NCI-H510A treated with DMSO at 0.1 percent for 48 hours (cell line): Measurements from ENCODE around the gene GTPBP6.
"Not testable (repeated sequence)": the region's sequence is repeated elsewhere in the genome, so short reads cannot be mapped to it uniquely, and the experiment has no call there.

Experiments
- DNase-seq: peaks from one replicate; lab custom pipeline; 2025; lab: John Stamatoyannopoulos, UW

GTPBP6 gene

GRCh38 chrX:264006-264405 is 54.6 kb downstream of the GTPBP6 start:
- not testable (repeated sequence) for DNase-seq

DNA sequence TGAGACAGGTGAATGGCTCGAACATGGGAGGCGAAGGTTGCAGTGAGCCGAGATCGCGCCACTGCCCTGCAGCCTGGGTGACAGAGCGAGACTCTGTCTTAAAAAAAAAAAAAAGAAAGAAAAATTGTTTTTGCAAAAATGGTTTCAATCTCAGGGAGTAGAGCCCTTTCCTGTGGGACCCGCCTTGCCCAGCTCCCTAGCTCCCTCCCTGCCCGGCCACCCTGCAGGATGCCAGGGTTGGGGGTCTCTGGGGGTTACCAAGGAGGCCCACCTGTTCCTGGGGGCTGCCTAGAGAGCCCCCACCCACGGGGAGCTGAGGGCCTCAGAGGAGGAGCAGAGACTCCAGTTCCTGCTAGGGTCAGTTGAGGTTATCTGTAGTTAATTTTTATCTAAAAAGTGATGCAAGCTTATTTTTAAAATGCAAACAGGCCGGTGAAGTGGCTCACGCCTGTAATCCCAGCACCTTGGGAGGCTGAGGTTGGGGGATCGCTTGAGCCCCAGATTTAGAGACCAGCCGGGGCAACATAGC is 56.2 kb downstream of the GTPBP6 start:
- no peak for DNase-seq

DNA sequence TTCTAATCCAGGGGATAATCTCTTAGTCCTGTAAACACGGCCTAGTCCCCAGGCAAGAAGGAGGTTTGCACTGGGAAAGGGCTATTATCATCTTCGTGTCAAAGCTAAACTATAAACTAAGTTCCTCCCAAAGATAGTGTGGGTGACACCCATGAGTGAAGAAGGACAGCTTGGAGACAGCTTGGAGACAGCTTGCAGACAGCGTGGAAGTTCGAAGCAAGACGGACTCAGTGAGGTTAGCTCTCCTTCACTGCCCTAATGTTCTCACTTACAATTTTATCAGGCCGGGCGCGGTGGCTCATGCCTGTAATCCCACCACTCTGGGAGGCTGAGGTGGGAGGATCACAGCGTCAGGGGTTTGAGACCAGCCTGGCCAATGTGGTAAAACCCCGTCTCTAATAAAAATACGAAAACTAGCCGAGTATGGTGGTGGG is 56.7 kb downstream of the GTPBP6 start:
- no peak for DNase-seq

DNA sequence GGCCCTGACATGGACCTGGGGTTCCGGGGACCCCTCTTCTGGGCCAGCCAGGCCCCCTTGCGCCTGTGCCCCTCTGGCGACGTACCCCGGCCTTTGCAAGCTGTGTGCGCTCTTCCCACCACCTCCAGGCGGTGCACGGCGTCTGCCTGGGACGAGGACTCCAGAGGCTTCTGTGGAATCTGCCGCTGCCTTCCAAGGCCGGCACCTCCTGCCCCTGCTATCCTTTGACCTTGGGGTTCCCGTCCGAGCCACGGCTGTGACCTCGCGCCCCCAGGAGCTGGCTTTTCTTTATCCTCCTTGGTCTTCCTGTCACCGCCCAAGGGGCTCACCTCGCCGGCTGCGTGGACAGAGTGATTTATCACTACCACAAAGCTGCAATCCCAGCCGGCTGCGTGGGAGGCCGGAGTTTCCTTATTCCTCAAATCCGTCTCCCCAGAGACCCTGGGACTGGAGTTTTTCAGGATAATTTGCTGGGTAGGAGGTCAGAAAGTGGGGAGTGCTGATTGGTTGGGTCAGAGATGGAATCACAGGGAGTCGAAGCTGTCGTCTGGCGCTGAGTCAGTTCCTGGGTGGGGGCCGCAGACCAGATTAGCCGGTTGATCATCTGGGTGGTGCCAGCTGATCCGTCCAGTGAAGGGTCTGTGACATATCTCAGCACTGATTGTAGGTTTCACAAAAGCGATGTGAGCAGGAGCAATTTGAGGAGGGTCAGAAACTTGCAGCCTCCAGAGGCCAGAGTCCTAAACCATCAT is 57.3 kb downstream of the GTPBP6 start:
- DNase-seq: no peak

- DNase-seq: no peak
These were observed 58.8 kb downstream of the GTPBP6 start for GRCh38 chrX:259692-260355.

GRCh38 chrX:258291-259040 is 60.1 kb downstream of the GTPBP6 start:
- DNase-seq: no peak

DNA sequence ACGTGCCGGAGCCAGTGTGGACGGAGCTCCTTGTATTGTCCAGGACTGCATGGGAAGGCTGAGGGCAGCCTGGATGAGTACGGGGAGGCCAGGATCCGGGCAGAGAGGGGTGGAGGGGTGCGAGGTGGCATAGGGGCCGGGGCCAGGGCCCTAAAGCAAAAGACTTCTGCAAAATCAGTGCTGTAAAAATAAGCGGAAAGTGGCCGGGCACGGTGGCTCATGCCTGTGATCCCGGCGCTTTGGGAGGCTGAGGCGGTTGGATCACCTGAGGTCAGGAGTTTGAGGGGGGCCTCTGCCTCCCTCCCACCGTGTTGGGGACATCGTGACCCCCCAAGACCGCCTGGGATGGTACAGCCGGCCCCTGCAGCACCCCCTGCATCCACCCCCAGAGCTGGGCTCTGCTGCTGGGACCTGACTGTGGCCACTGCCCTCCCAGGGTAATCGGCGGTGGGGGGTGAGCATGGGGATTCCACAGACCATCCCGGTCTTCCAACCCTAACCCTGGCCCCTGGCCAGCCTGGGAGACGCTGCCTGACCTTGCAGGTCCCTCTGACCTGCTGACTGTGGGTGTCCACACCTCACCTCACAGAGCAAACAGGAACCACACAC is 60.8 kb downstream of the GTPBP6 start:
- DNase-seq: no peak

- DNase-seq: not testable (repeated sequence)
These were observed 61.5 kb downstream of the GTPBP6 start for GRCh38 chrX:257054-257453.

GRCh38 chrX:255923-256331 is 62.7 kb downstream of the GTPBP6 start:
- no peak for DNase-seq
